Measurements from ENCODE around the gene TECTB. TPM values are rescaled to one million over a fixed set of nuclear protein-coding genes. Genes with fewer than 3 reads are reported as not detected.

TECTB gene
- total RNA-seq, 1 experiment from 2014 or later: 0.27 TPM

DNA sequence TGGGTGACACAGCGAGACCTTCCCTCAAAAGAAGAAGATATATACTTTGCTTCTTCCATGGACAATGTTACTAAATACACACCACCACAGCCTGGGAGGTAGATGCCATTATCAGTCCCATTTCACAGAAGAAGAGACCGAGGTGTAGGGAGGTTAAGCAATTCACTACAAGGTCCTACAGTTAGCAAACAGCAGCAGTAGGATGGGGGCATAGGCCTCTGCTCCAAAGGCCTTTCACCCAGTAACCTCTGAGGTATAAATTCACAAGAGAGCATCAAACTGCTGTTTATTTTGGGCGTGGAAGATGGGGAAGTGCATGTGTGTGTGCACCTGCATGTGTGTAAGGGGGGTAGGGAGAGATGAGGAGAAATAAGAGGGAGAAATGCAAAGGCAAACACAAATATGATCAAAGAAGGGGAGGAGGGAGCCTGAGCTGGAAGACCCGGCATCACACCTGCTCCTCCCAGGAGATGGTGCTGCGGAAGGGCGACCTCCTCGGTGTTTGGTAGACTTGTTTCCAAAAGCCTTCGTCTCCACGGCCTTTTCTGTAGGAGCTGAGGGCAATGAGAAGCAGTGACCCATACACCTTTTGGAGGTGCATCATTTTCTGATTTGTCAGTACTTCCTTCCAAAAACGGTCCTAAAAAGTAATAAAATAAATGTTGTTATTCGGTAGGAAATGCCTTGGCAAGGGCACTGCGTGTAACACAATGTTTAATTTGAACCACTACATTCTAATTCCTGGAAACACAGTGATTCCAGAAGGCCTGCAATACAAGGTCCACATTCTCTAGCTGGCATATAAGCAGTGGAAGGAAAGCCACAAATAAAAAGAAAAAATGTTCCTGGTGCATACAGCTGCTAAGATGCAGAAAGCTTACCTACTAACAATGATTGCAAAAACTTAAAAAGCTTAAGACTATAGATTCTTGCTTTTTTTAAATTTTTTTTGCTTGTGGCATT lies 64.8 kb downstream of the TECTB start:
- H3K9me3 ChIP-seq: no peaks in the 10 kb centered on the region
- POLR2A ChIA-PET: no interaction called here
- H3K4me1 Mint-ChIP-seq (ENCODE audit: low read depth, unreplicated experiment): no peaks in the 10 kb centered on the region
- no peaks in the 10 kb centered on the region for H3K27me3 ChIP-seq (replicated peaks; ENCODE audit: control insufficient read depth, insufficient read depth, low read length)
- CTCF ChIA-PET: no interaction called here
- H3K36me3 Mint-ChIP-seq (ENCODE audit: insufficient read depth, unreplicated experiment): no peaks in the 10 kb centered on the region
- H3K4me3 ChIP-seq (ENCODE audit: low read depth, low read length): no peak overlapping the region
- no peaks in the 10 kb centered on the region for H3K4me1 ChIP-seq
- H3K27ac Mint-ChIP-seq (ENCODE audit: unreplicated experiment): no peak overlapping the region
- H3K27me3 Mint-ChIP-seq (ENCODE audit: insufficient read depth, unreplicated experiment): no peaks in the 10 kb centered on the region
- H3K36me3 ChIP-seq (ENCODE audit: control insufficient read depth, insufficient read depth, low read length): no peaks in the 10 kb centered on the region
- TF ChIP-seq, protein P1, sequence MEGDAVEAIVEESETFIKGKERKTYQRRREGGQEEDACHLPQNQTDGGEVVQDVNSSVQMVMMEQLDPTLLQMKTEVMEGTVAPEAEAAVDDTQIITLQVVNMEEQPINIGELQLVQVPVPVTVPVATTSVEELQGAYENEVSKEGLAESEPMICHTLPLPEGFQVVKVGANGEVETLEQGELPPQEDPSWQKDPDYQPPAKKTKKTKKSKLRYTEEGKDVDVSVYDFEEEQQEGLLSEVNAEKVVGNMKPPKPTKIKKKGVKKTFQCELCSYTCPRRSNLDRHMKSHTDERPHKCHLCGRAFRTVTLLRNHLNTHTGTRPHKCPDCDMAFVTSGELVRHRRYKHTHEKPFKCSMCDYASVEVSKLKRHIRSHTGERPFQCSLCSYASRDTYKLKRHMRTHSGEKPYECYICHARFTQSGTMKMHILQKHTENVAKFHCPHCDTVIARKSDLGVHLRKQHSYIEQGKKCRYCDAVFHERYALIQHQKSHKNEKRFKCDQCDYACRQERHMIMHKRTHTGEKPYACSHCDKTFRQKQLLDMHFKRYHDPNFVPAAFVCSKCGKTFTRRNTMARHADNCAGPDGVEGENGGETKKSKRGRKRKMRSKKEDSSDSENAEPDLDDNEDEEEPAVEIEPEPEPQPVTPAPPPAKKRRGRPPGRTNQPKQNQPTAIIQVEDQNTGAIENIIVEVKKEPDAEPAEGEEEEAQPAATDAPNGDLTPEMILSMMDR (IDR thresholded peaks at IDR 0.05; ENCODE audit: insufficient read depth in 1 of 2, low read depth in 1 of 2, low read length in 1 of 2, severe bottlenecking in 1 of 2, unreplicated experiment in 1 of 2): no peak
- intact Hi-C loops (cut with micrococcal nuclease; ENCODE audit: unreplicated experiment): no loop called here
- H3K9me3 Mint-ChIP-seq (ENCODE audit: unreplicated experiment): no peaks in the 10 kb centered on the region
- no TSS peak for BruUV-seq (replicated peaks)
- peak in 1 of 2 experiments; percentile 12 for DNase-seq
- no peak overlapping the region for H3K4me3 Mint-ChIP-seq (ENCODE audit: unreplicated experiment)

DNA sequence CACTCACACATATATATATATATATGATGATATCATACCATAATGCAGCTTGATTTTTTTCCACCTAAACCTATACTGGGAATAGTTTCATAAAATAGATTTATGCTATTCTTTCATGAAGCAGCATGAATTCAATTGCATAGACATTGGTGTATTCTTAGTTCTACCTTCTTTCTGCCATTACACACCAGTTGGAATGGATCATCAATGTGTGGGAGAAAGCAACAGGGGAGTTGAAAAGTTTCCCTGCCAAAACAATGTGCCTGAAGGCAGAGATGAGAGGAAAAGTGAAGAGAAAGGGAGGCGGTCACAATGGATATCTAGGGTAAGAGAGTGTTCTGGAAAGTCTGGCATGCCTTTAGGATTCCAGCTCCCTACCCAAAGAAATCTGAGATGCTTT lies 65.6 kb downstream of the TECTB start:
- BruUV-seq (replicated peaks): no TSS peak
- POLR2A ChIA-PET: no interaction called here

DNA sequence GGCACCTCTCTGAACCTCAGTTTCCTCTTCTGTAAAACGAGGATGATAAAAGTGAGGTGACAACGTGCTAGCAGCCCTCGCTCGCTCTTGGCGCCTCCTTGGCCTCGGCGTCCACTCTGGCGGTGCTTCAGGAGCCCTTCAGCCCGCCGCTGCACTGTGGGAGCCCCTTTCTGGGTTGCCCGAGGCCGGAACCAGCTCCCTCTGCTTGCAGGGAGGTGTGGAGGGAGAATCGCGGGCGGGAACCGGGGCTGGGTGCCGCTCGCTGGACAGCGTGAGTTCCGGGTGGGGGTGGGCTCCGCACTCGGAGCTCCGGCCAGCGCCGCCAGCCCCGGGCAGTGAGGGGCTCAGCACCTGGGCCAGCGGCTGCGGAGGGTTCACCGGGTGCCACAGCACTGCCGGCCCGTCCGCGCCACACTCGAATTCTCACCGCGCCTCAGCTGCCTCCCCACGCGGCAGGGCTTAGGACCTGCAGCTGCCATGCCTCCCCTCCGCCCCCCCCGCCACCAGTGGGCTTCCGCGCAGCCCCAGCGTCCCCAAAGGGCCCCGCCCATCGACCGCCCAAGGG lies 66.4 kb downstream of the TECTB start:
- BruUV-seq (replicated peaks): no TSS peak

More for the DNA sequence above, 65.6 kb downstream of the TECTB start:
- Histone ChIP-seq H3K36me3 (ENCODE audit: control insufficient read depth, insufficient read depth, low read length) (no peaks in the 10 kb centered on the region), H3K4me1 (no peaks in the 10 kb centered on the region), H3K9me3 (no peaks in the 10 kb centered on the region), H3K27me3 (replicated peaks; ENCODE audit: control insufficient read depth, insufficient read depth, low read length) (no peaks in the 10 kb centered on the region), H3K4me3 (ENCODE audit: low read depth, low read length) (no peak overlapping the region)
- no peaks in the 10 kb centered on the region for H3K4me1 Mint-ChIP-seq (ENCODE audit: low read depth, unreplicated experiment)
- TF ChIP-seq, protein P1 (IDR thresholded peaks at IDR 0.05; ENCODE audit: insufficient read depth in 1 of 2, low read depth in 1 of 2, low read length in 1 of 2, severe bottlenecking in 1 of 2, unreplicated experiment in 1 of 2): no peak
- no peaks in the 10 kb centered on the region for H3K27me3 Mint-ChIP-seq (ENCODE audit: insufficient read depth, unreplicated experiment)
- no peak overlapping the region for H3K27ac Mint-ChIP-seq (ENCODE audit: unreplicated experiment)
- intact Hi-C loops (cut with micrococcal nuclease; ENCODE audit: unreplicated experiment): no loop called here
- no peak overlapping the region for H3K4me3 Mint-ChIP-seq (ENCODE audit: unreplicated experiment)
- H3K9me3 Mint-ChIP-seq (ENCODE audit: unreplicated experiment): no peaks in the 10 kb centered on the region
- CTCF ChIA-PET: no interaction called here
- H3K36me3 Mint-ChIP-seq (ENCODE audit: insufficient read depth, unreplicated experiment): no peaks in the 10 kb centered on the region
- no peak for DNase-seq

More for the DNA sequence above, 66.4 kb downstream of the TECTB start:
- TF ChIP-seq, protein P1 (IDR thresholded peaks at IDR 0.05; ENCODE audit: insufficient read depth in 1 of 2, low read depth in 1 of 2, low read length in 1 of 2, severe bottlenecking in 1 of 2, unreplicated experiment in 1 of 2): no peak
- Histone ChIP-seq H3K36me3 (ENCODE audit: control insufficient read depth, insufficient read depth, low read length) (no peaks in the 10 kb centered on the region), H3K27me3 (replicated peaks; ENCODE audit: control insufficient read depth, insufficient read depth, low read length) (no peaks in the 10 kb centered on the region), H3K4me1 (no peaks in the 10 kb centered on the region), H3K4me3 (ENCODE audit: low read depth, low read length) (no peak overlapping the region), H3K9me3 (no peaks in the 10 kb centered on the region)
- Mint-ChIP-seq H3K36me3 (ENCODE audit: insufficient read depth, unreplicated experiment) (no peaks in the 10 kb centered on the region), H3K27ac (ENCODE audit: unreplicated experiment) (no peak overlapping the region), H3K27me3 (ENCODE audit: insufficient read depth, unreplicated experiment) (no peaks in the 10 kb centered on the region), H3K4me3 (ENCODE audit: unreplicated experiment) (no peak overlapping the region), H3K4me1 (ENCODE audit: low read depth, unreplicated experiment) (no peaks in the 10 kb centered on the region), H3K9me3 (ENCODE audit: unreplicated experiment) (no peaks in the 10 kb centered on the region)
- peak in 1 of 2 experiments; percentile 15 for DNase-seq
- ChIA-PET POLR2A (no interaction called here), CTCF (no interaction called here)
- intact Hi-C loops (cut with micrococcal nuclease; ENCODE audit: unreplicated experiment): no loop called here
